Gastrocnemius medialis (tissue), 4 donors: ENCODE results near the gene MMP11.

Source experiments
- CTCF ChIP-seq, 5 experiments: fragments of 450-650 bp in 3 of 5; fragments of 200-600 bp in 2 of 5; sonication (generic) in 2 of 5; IDR thresholded peaks in 4 of 5; conservative IDR thresholded peaks in 1 of 5; 1 replicate in 4 of 5; 2 replicates in 1 of 5; pipeline ENCODE4 v1.5.1; 2016 to 2019; ENCODE audit warnings: antibody characterized with exemption in 5 of 5, mild to moderate bottlenecking in 3 of 5, moderate library complexity in 3 of 5
- POLR2A ChIP-seq, 2 donors: fragments of 450-650 bp; IDR thresholded peaks; one replicate each; pipeline ENCODE4 v1.6.1; 2017; ENCODE audit warnings: antibody characterized with exemption in 2 of 2, mild to moderate bottlenecking in 2 of 2, moderate library complexity in 2 of 2

- TF ChIP-seq POLR2A (IDR thresholded peaks at IDR 0.05), result no peak
- TF ChIP-seq CTCF (IDR thresholded peaks at IDR 0.05 in 4 of 5, conservative IDR thresholded peaks at IDR 0.05 in 1 of 5), result no peak
Observed at GRCh38 chr22:23800297-23801237, 27.9 kb downstream of the MMP11 start.
